ENCODE measurements around the gene RPAIN. TPM values are rescaled to one million over a fixed set of nuclear protein-coding genes. Genes with fewer than 3 reads are reported as not detected.

The RPAIN gene
- total and polyA plus RNA-seq, 2 of the 8 experiments (the other 6 are each of a cell fraction or from before 2014, with no cell fraction given), result 54.5 to 57.7 TPM

DNA sequence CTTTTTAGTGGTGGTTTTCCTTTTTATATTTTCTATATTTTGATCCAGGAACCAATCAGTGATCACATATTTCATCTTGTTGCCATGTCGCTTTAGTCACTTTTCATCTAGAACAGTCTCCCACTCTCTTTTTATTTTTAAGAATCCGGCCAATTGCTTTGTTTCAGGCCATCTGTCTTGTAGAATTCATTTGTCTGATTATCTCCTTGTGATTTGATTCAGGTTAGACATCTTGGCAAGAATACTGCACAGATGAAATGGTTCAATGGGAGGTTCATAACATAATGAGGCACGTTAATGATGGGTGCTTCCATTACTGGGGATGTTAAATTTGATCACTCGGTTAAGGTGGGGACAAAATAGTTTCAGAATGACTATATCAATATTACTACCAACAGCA, 49.6 kb upstream of the RPAIN start (continued):
- no peak for TF ChIP-seq POLR2AphosphoS5 (IDR thresholded peaks at IDR 0.05; ENCODE audit: low read depth, low read length)

Measured in H1 (cell line).